HepG2 (cell line): Measurements from ENCODE around the gene RBBP8NL. TPM values are rescaled to one million over a fixed set of nuclear protein-coding genes. Genes with fewer than 3 reads are reported as not detected.
A peak's percentile ranks its signal among the peaks of the same experiment; 100 is the strongest.

Experiments
- BRCA1 ChIP-seq: sonication (generic); formaldehyde crosslinking; IDR thresholded peaks from 2 replicates; pipeline ENCODE4 v1.4.0; 2020; ENCODE audit warnings: missing genetic modification reagents
- CC2D1A ChIP-seq: sonication (generic); formaldehyde crosslinking; IDR thresholded peaks from 2 replicates; pipeline ENCODE4 v1.8.1; 2023; ENCODE audit warnings: mild to moderate bottlenecking, missing genetic modification reagents
- CERS6 ChIP-seq: sonication (generic); formaldehyde crosslinking; IDR thresholded peaks from 2 replicates; pipeline ENCODE4 v1.5.0; 2020; ENCODE audit warnings: missing genetic modification reagents
- ETV6 ChIP-seq: sonication (generic); formaldehyde crosslinking; conservative IDR thresholded peaks from 2 replicates; pipeline ENCODE4 v1.4.0; 2020; ENCODE audit warnings: missing genetic modification reagents
- FIP1L1 ChIP-seq: fragments of 200-400 bp; formaldehyde crosslinking; IDR thresholded peaks from 2 replicates; pipeline ENCODE4 v1.6.1; 2018; ENCODE audit warnings: low read depth, mild to moderate bottlenecking, low read length, moderate library complexity, borderline replicate concordance; ENCODE audit not compliant: insufficient read depth
- MBD4 ChIP-seq: IDR thresholded peaks from 2 replicates; pipeline ENCODE4 v1.6.1; 2012; ENCODE audit warnings: low read length, inconsistent platforms, borderline replicate concordance
- NCOR1 ChIP-seq: fragments of 200-600 bp; sonication (generic); IDR thresholded peaks from 2 replicates; pipeline ENCODE4 v1.7.0; 2017; ENCODE audit warnings: antibody characterized with exemption, low read length, borderline replicate concordance
- SNRNP70 ChIP-seq: fragments of 200-400 bp; formaldehyde crosslinking; IDR thresholded peaks from 2 replicates; pipeline ENCODE4 v1.6.1; 2017; ENCODE audit warnings: mild to moderate bottlenecking, low read depth, low read length, moderate library complexity
- TBX2 ChIP-seq: sonication (generic); formaldehyde crosslinking; IDR thresholded peaks from 2 replicates; pipeline ENCODE4 v1.5.0; 2020; ENCODE audit warnings: missing genetic modification reagents, mild to moderate bottlenecking, borderline replicate concordance
- THAP11 ChIP-seq: IDR thresholded peaks from 2 replicates; pipeline ENCODE4 v1.6.1; 2016; ENCODE audit warnings: missing biosample characterization, missing genetic modification reagents
- ZBTB39 ChIP-seq: sonication (generic); formaldehyde crosslinking; IDR thresholded peaks from 2 replicates; pipeline ENCODE4 v1.5.0; 2020; ENCODE audit warnings: missing genetic modification reagents
- ZBTB43 ChIP-seq: sonication (generic); formaldehyde crosslinking; conservative IDR thresholded peaks from 2 replicates; pipeline ENCODE4 v1.4.0; 2020; ENCODE audit warnings: missing genetic modification reagents
- ZNF256 ChIP-seq: sonication (generic); formaldehyde crosslinking; conservative IDR thresholded peaks from 2 replicates; pipeline ENCODE4 v1.4.0; 2020; ENCODE audit warnings: missing genetic modification reagents
- ZNF280D ChIP-seq: sonication (generic); formaldehyde crosslinking; IDR thresholded peaks from 2 replicates; pipeline ENCODE4 v1.5.1; 2020; ENCODE audit warnings: mild to moderate bottlenecking, missing genetic modification reagents
- ZNF333 ChIP-seq: sonication (generic); formaldehyde crosslinking; IDR thresholded peaks from 2 replicates; pipeline ENCODE4 v1.4.0; 2020; ENCODE audit warnings: mild to moderate bottlenecking, missing genetic modification reagents, borderline replicate concordance
- ZNF530 ChIP-seq: sonication (generic); formaldehyde crosslinking; IDR thresholded peaks from 2 replicates; pipeline ENCODE4 v1.5.0; 2020; ENCODE audit warnings: low read depth, mild to moderate bottlenecking, missing genetic modification reagents
- ZNF570 ChIP-seq: sonication (generic); formaldehyde crosslinking; IDR thresholded peaks from 2 replicates; pipeline ENCODE4 v1.4.0; 2020; ENCODE audit warnings: mild to moderate bottlenecking, missing genetic modification reagents, borderline replicate concordance
- ZNF576 ChIP-seq: sonication (generic); formaldehyde crosslinking; IDR thresholded peaks from 2 replicates; pipeline ENCODE4 v1.4.0; 2020; ENCODE audit warnings: mild to moderate bottlenecking, missing genetic modification reagents
- ZNF605 ChIP-seq: sonication (generic); formaldehyde crosslinking; IDR thresholded peaks from 2 replicates; pipeline ENCODE4 v1.8.0; 2022; ENCODE audit warnings: mild to moderate bottlenecking, missing genetic modification reagents
- ZNF777 ChIP-seq: sonication (generic); formaldehyde crosslinking; IDR thresholded peaks from 2 replicates; pipeline ENCODE4 v1.4.0; 2020; ENCODE audit warnings: missing genetic modification reagents
- ZNF879 ChIP-seq: sonication (generic); formaldehyde crosslinking; IDR thresholded peaks from 2 replicates; pipeline ENCODE4 v1.8.1; 2023; ENCODE audit warnings: missing genetic modification reagents
- polyA plus RNA-seq, 8 experiments: library from polyadenylated mRNA; depleted of rRNA in 3 of 8; stranded (reverse) in 7 of 8; unstranded in 1 of 8; fragments of >200 nt; fragmentation: Illumina TruSeq in 4 of 8; extraction: Trizol in 4 of 8; gene quantifications; 2 replicates each; pipeline versions ENCODE4 v1.2.1 to v1.2.3, GENCODE V29; 2011 to 2016; ENCODE audit warnings: low read depth in 4 of 8, missing spikeins in 1 of 8, mixed read lengths in 1 of 8; ENCODE audit not compliant: insufficient read depth in 1 of 8
- total RNA-seq, 5 experiments: library from RNA; depleted of rRNA; stranded (reverse); fragments of >200 nt; fragmentation: Illumina TruSeq; extraction: Trizol; gene quantifications; 2 replicates each; pipeline ENCODE4 v1.2.3, GENCODE V29; 2016; ENCODE audit warnings: low read depth in 1 of 5

Gene RBBP8NL
- total and polyA plus RNA-seq, 2 of the 13 experiments (the other 11 are each of a cell fraction or from before 2014, with no cell fraction given): 0.69 to 0.86 TPM

GRCh38 chr20:62367633-62368391 is 59.5 kb downstream of the RBBP8NL start (continued):
- TF ChIP-seq ZNF777 (CRISPR knock-in tag): peak; percentile 69
- TF ChIP-seq ZBTB39 (CRISPR knock-in tag): no peak; the same call in 1 of the 2 replicates
- peak; percentile 17; the same call in 1 of the 2 replicates for TF ChIP-seq ZNF605 (CRISPR knock-in tag)
- TF ChIP-seq FIP1L1: no peak
- TF ChIP-seq ZNF570 (CRISPR knock-in tag): peak; percentile 94
- TF ChIP-seq ZNF530 (CRISPR knock-in tag): 0 out of 2 replicates have a peak, but pooled peaks have one; percentile 74
- peak; percentile 76; the same call in 1 of the 2 replicates for TF ChIP-seq ZNF576 (CRISPR knock-in tag)
- 0 out of 2 replicates have a peak, but pooled peaks have one; percentile 27 for TF ChIP-seq NCOR1
- peak; percentile 35; the same call in 1 of the 2 replicates for TF ChIP-seq CERS6 (CRISPR knock-in tag)
- TF ChIP-seq ZNF280D (CRISPR knock-in tag): no peak; the same call in 1 of the 2 replicates
- peak; percentile 70; the same call in 1 of the 2 replicates for TF ChIP-seq BRCA1 (CRISPR knock-in tag)
- TF ChIP-seq SNRNP70: no peak
- TF ChIP-seq MBD4: no peak
- TF ChIP-seq ZNF333 (CRISPR knock-in tag): no peak
- TF ChIP-seq ZBTB43 (CRISPR knock-in tag): peak; percentile 52; the same call in 1 of the 2 replicates
- peak; percentile 57; the same call in 1 of the 2 replicates for TF ChIP-seq CC2D1A (CRISPR knock-in tag)
- TF ChIP-seq ETV6: no peak; the same call in 1 of the 2 replicates
- TF ChIP-seq ZNF256 (CRISPR knock-in tag): no peak
- TF ChIP-seq THAP11 (CRISPR knock-in tag): peak; percentile 48; the same call in 1 of the 2 replicates
- peak; percentile 63 for TF ChIP-seq TBX2 (CRISPR knock-in tag)
- TF ChIP-seq ZNF879 (CRISPR knock-in tag): peak; percentile 96; the same call in 1 of the 2 replicates
